ENCODE results near the gene ANKRD27. TPM values are rescaled to one million over a fixed set of nuclear protein-coding genes. Genes with fewer than 3 reads are reported as not detected.
"Not testable (repeated sequence)": the region's sequence is repeated elsewhere in the genome, so short reads cannot be mapped to it uniquely, and the experiment has no call there.

The ANKRD27 gene
- polyA plus RNA-seq, 1 experiment: 25.7 TPM

DNA sequence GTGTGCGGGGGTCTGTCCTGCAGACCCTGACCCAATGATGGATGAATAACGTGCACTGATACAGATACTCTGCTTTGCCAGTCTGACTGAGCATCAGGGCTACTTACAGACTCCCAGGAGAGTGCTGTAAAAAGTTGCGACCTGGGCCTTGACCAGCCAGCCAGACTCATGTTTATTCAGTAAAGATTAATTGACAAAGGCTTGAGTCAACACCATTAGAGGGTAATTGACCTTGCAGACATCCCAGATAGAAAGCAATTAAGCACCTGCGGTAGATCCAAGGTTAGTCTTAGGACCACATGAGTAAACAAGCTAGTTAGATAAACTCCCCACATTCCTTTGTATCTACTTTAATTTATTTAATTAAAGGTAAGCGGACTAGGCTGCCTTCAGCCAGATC is 27.0 kb upstream of the ANKRD27 start:
- CTCF ChIA-PET: interaction anchor here (0.7 kb wide), 1 partner anchor 88 kb away, joined by 3 read pairs; no protein-coding TSS in a partner anchor
- POLR2A ChIA-PET: no interaction called here

DNA sequence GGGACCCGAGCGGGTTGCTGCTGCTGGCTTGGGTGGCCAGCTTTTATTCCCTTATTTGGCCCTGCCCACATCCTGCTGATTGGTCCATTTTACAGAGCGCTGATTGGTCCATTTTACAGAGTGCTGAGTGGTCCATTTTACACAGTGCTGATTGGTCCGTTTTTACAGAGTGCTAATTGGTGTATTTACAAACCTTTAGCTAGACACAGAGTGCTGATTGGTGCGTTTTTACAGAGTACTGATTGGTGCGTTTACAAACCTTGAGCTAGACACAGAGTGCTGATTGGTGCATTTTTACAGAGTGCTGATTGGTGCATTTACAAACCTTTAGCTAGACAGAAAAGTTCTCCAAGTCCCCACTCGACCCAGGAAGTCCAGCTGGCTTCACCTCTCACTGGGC is 25.1 kb upstream of the ANKRD27 start:
- DNase-seq (ENCODE audit: low read depth); H3K27me3 ChIP-seq (ENCODE audit: control insufficient read depth, insufficient read depth, low read length); H3K4me3 ChIP-seq (ENCODE audit: low read depth, low read length); POLR2A ChIA-PET; H3K36me3 ChIP-seq (ENCODE audit: control insufficient read depth, insufficient read depth, low read length): not testable (repeated sequence)
- CTCF ChIA-PET: interaction anchor here (0.6 kb wide), 1 partner anchor 10 kb away, joined by 4 read pairs; no protein-coding TSS in a partner anchor

More for the DNA sequence above, 27.0 kb upstream of the ANKRD27 start:
- TF ChIP-seq, protein P1, sequence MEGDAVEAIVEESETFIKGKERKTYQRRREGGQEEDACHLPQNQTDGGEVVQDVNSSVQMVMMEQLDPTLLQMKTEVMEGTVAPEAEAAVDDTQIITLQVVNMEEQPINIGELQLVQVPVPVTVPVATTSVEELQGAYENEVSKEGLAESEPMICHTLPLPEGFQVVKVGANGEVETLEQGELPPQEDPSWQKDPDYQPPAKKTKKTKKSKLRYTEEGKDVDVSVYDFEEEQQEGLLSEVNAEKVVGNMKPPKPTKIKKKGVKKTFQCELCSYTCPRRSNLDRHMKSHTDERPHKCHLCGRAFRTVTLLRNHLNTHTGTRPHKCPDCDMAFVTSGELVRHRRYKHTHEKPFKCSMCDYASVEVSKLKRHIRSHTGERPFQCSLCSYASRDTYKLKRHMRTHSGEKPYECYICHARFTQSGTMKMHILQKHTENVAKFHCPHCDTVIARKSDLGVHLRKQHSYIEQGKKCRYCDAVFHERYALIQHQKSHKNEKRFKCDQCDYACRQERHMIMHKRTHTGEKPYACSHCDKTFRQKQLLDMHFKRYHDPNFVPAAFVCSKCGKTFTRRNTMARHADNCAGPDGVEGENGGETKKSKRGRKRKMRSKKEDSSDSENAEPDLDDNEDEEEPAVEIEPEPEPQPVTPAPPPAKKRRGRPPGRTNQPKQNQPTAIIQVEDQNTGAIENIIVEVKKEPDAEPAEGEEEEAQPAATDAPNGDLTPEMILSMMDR (IDR thresholded peaks at IDR 0.05; ENCODE audit: insufficient read depth, low read depth, low read length): no peak
- Histone ChIP-seq H3K27me3 (ENCODE audit: control insufficient read depth, insufficient read depth, low read length) (no peaks in the 10 kb centered on the region), H3K36me3 (ENCODE audit: control insufficient read depth, insufficient read depth, low read length) (peaks cover 3% of the 10 kb centered on the region; the same call in 1 of the 2 replicates), H3K4me3 (ENCODE audit: low read depth, low read length) (no peak overlapping the region)
- no peak for DNase-seq (ENCODE audit: low read depth)

DNA sequence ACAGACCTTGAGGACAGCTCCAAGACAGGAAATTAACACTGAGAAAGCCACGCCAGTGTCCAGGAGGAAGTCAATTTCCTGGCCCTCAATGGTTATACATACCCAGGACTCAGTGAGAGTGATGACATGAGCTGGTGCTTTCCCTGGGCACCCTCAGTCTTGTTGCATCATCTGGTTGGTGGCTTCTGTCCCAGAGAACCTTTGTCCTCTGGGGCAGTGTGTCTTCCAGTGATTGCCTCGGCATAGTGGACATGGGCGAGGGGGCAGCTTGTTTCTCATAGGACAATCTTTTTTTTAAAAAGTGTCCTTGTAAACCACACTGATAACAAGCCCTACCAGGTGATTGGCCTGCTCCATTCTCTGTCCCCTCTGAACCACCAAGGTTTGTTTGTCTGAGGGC is 21.8 kb upstream of the ANKRD27 start:
- POLR2A ChIA-PET; DNase-seq (ENCODE audit: low read depth); H3K27me3 ChIP-seq (ENCODE audit: control insufficient read depth, insufficient read depth, low read length); H3K36me3 ChIP-seq (ENCODE audit: control insufficient read depth, insufficient read depth, low read length); CTCF ChIA-PET; H3K4me3 ChIP-seq (ENCODE audit: low read depth, low read length): not testable (repeated sequence)

DNA sequence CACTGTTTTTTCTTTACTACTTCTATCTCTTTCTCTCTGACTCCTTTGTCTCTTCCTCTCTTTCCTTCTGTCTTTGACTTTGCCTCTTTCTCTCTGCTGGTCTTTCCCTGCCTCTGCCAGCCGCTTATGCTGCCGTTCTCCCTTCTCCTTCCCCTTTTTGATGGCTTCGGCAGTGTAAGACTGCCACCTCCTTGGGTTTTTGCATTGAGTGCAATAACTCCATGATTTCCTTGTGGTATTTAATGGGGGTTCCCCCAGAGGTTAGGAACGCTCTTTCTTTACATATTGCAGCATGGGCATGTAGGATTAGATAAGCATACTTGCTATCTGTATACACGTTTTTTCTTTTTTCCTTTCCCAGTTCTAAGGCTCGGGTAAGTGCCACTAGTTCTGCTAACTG is 20.5 kb upstream of the ANKRD27 start:
- H3K27me3 ChIP-seq (ENCODE audit: control insufficient read depth, insufficient read depth, low read length); POLR2A ChIA-PET; H3K36me3 ChIP-seq (ENCODE audit: control insufficient read depth, insufficient read depth, low read length); H3K4me3 ChIP-seq (ENCODE audit: low read depth, low read length); DNase-seq (ENCODE audit: low read depth); CTCF ChIA-PET: not testable (repeated sequence)

DNA sequence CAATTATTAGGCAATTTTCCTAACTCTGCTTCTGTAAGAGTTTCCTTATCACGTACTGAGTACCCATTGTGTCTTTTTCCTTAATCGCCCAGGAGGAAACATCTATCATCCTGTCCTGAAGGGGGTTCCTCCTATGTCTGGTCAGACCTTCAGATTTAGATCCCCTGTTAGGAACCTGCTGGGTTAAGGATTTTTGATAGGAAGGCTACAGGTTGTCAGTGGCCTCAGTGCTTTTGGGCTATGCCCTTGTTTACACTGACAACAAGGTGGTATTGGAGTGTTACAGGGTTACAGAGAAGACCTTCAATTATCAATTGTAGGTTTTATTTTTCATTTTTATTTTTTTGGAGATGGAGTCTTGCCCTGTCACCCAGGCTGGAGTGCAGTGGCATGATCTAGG is 19.9 kb upstream of the ANKRD27 start:
- POLR2A ChIA-PET; CTCF ChIA-PET; H3K36me3 ChIP-seq (ENCODE audit: control insufficient read depth, insufficient read depth, low read length); H3K4me3 ChIP-seq (ENCODE audit: low read depth, low read length); H3K27me3 ChIP-seq (ENCODE audit: control insufficient read depth, insufficient read depth, low read length); DNase-seq (ENCODE audit: low read depth): not testable (repeated sequence)

DNA sequence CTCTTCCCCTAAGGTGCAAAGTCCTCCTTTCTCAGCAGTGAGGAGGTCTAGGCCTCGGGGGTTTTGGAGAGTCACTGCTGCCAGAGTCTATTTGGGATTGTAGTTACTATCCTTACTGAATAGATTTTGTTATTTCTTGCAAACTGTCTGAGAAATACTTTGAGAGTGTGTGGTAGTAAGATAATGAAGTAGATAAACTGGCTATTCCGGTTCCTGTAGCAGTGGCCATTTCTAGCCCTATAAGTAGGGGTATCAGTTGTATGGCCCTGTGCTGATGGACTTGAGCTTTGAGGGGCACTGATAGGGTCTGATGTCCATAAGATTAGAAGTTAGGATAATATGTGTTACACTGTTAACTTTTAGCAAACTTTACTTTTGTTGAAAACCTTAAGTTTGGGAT is 19.3 kb upstream of the ANKRD27 start:
- CTCF ChIA-PET; POLR2A ChIA-PET; H3K4me3 ChIP-seq (ENCODE audit: low read depth, low read length); H3K36me3 ChIP-seq (ENCODE audit: control insufficient read depth, insufficient read depth, low read length); H3K27me3 ChIP-seq (ENCODE audit: control insufficient read depth, insufficient read depth, low read length); DNase-seq (ENCODE audit: low read depth): not testable (repeated sequence)

DNA sequence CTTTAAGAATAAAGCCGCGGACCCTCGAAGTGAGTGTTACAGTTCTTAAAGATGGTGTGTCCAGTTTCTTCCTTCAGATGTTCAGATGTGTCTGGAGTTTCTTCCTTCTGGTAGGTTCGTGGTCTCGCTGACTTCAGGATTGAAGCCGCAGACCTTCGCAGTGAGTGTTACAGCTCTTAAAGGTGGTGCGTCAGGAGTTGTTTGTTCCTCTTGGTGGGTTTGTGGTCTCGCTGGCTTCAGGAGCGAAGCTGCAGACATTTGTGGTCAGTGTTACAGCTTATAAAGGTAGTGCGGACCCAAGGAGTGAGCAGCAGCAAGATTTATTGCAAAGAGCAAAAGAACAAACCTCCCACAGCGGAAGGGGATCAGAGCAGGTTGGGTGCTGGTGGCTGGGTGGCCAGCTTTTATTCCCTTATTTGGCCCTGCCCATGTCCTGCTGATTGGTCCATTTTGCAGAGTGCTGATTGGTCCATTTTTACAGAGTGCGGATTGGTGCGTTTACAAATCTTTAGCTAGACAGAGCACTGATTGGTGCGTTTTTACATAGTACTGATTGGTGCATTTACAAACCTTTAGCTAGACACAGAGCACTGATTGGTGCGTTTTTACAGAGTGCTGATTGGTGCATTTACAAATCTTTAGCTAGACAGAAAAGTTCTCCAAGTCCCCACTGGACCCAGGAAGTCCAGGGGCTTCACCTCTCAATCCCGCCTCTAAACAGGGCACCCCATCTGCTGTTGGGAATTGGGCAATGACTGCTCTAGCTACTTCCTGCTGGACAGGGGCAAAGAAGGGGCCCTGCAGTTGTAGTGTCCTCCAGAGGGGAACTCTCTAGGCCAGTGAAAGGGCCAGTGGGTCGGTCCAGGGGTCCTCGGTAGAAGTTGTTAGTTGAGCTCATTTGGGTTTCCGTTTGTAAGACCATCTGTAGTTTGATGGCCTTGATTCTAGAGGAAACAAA is 18.4 kb upstream of the ANKRD27 start:
- DNase-seq (ENCODE audit: low read depth); POLR2A ChIA-PET; H3K36me3 ChIP-seq (ENCODE audit: control insufficient read depth, insufficient read depth, low read length); CTCF ChIA-PET; H3K27me3 ChIP-seq (ENCODE audit: control insufficient read depth, insufficient read depth, low read length): not testable (repeated sequence)
- H3K4me3 ChIP-seq (ENCODE audit: low read depth, low read length): peak overlapping the region; percentile 50

DNA sequence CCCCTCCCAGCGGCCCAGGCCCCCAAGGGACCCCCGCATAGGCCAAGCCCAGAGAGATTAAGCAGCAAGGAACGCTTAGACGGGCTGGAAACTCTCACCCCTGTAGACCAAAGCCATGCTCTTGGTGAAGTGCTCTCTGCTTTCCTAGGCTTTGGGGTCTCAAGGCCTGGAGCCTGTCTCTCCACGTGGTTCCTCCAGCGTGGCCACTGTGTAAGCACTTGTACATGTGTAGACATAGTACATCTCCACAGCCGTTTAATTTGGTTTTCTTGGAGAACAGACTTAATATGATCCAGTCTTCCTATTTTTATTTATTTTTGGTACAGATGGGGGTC is 17.7 kb upstream of the ANKRD27 start:
- Histone ChIP-seq H3K36me3 (ENCODE audit: control insufficient read depth, insufficient read depth, low read length) (no peaks in the 10 kb centered on the region), H3K27me3 (ENCODE audit: control insufficient read depth, insufficient read depth, low read length) (no peaks in the 10 kb centered on the region), H3K4me3 (ENCODE audit: low read depth, low read length) (peak overlapping the region; percentile 50)
- ChIA-PET POLR2A (no interaction called here), CTCF (no interaction called here)
- TF ChIP-seq, protein P1 (IDR thresholded peaks at IDR 0.05; ENCODE audit: insufficient read depth, low read depth, low read length): no peak
- DNase-seq (ENCODE audit: low read depth): no peak
